Stimulated activated CD8-positive, alpha-beta memory T cell treated with anti-CD3 and anti-CD28 coated beads, Interleukin-7, amount 100 ng/mL, for 1 hour (primary cell): ENCODE data around the gene ATP5PD.
"Not testable (repeated sequence)": the region's sequence is repeated elsewhere in the genome, so short reads cannot be mapped to it uniquely, and the experiment has no call there.

Experiments
- DNase-seq, 2 donors: peaks; one replicate each; pipeline ENCODE4 v3.0.0-alpha.2; 2020; ENCODE audit warnings: low read depth in 2 of 2

ATP5PD gene

DNA sequence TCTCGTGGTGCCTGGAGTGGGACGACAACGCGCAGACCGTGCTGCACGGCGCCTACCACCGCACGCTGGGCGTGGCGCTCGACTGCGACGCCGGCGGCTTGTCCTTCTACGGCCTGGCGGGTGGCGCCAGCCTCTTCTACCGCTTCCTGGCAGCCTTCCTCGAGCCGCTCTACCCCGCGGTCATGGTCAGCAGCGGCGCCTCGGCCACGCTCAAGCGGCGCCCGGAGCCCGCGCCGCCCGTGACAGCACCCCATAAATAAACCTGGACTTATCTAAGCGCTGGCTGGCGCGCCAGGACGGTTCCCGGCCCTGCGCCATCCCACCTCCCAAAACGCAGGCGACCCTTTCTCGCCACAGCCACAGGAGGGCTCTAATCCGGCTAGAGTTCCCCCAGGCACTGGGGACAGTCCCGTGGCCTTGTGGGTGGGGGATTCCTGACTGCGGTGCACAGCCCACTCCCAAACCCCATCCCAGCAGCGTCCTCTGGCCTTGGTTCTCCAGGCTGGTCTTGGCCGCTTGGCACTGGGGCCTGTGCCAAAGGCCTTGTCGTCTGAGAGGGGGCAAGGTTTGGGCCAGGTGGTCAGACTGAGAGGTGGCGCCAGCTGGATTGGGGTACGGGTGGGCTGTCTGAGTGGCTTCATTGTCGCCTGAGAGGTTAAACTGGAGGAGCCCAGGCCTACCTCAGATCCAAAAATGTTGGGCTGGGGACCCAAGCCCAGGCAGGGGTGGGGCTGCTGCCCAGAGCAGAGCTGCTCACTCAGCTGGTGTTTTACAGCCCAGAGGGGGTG, 30.9 kb upstream of the ATP5PD start:
- DNase-seq: peak in 1 of 2 donors; percentile 8

DNA sequence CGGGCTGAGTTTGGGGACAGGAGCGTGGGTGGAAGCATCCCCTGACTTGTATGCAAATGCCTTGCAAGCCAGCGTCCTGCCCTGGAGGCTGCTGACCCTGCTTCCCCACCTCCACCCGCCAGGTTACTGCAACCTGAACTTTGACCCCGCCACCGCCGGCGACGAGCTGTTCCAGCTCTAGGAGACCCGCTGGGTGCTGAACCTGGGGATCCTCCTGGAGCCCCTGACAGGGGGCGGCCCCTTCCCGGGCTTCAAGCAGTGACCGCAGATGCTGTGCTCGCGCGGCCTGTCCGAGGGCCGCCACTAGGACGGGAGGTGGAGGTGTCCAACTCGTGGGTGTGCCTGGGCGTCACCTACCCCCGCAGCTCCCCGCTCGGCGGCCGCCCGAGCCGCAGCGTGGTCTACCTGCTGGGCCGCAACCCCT, 30.3 kb upstream of the ATP5PD start:
- DNase-seq: no peak

DNA sequence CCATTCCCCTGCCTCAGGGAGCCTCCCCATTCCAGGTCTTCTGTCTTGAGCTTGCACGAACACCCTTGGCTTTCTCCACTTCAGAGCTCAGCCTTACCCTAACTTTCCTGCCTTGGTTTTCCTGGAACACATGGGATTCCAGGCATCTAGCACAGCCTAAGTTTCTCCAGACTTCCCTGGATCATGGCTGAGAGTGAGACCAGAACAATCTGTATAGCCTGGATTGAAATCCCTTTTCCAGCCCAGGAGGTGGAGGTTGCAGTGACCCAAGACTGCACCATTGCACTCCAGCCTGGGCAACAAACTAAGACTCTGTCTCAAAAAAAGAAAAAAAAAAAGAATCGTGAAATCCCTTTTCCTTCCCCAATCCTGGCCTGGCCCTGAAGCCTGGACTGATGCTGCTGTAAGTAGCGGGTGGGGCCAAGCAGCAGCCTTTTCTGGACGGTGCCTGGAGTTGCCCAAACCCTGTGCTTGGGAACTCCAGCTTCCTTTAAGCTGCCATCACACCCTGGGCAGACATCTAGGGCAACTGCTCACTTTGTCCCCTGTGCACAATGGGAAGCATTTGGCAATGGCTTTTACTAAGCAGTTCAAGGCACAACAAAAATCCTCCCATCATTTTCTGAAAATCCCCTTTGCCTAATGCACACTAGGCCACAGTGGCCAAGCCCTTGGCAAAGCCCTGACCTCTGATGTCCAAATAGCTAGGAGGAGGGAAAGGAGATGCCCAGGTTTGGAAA, 29.0 kb upstream of the ATP5PD start:
- no peak for DNase-seq

DNA sequence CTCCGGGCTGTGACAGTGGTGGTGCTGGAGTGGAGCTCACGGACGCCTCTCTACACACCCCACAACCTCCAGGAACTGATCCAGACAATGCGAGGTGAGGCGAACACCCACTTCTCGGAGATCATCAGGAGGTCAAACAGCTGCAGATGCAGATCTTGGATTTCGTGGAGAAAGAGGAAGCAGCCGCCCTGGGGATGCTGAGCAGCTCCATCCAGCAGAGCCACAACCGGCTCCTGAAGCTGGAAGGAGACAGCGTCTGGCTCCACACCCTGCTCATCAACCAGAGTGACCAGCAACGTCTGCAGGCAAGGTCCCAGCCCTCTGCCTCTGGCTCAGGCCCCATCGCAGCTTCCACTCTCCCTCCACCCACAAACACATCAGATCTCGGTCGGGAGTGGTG, 27.8 kb upstream of the ATP5PD start:
- DNase-seq: no peak

DNA sequence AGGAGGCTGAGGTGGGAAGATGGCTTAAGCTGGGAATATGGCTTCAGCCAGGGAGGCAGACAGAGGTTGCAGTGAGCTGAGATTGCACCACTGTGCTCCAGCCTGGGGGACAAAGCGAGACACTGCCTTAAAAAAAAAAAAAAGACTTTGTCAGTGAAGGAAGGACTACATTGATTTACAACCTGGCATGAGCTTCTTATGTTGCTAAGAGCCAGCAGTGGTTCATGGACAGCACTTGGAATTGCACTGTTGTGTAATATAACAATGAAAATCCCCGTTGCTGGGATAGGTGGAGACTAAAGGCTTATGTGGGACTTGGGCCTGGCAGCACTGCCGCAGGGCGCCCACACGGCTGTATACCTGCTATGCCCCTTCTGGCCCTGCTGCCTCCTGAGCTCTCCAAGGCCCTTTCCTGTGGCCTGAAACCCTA, 26.9 kb upstream of the ATP5PD start:
- DNase-seq: no peak

DNA sequence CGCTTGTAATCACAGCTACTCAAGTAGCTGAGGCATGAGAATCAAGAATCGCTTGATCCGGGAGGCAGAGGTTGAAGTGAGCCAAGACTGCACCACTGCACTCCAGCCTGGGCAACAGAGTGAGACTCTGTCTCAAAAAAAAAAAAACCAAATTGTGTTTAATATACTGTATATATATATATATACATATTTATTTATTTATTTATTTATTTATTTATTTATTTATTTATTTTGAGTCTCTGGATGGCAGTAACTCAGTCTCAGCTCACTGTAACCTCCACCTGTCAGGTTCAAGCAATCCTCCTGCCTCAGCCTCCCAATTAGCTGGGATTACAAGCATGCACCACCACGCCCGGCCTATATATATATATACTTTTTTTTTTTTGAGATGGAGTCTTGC, 26.1 kb upstream of the ATP5PD start:
- DNase-seq: not testable (repeated sequence)

DNA sequence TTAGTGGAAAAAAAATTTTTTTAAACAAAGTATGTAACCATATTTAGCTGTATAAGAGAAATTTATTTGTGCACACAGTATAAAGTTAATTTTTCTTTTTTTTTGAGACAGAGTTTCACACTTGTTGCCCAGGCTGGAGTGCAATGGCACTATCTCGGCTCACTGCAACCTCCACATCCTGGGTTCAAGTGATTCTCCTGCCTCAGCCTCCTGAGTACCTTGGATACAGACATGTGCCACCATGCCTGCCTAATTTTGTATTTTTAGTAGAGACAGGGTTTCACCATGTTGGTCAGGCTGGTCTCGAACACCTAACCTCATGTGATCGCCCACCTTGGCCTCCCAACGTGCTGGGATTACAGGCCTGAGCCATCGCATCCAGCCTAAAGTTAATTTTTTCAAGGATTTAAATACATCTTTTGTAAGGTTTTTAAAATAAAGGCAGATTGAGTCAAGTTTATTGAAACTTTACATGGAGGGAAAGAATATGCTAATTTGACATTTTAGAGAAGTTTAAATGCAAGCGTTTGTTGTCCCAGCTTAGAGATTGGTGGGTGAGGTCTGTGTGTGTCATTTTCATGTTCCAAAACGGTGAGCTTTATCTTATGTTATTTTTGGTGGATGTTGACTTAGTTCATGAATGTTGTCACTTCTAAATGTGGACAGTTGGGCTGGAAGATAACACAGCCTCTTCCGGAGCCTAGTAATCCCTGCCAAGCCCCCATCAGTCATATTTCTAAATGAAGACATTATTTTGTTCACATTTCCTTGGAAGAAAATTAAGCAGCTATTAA, 24.9 kb upstream of the ATP5PD start:
- not testable (repeated sequence) for DNase-seq

DNA sequence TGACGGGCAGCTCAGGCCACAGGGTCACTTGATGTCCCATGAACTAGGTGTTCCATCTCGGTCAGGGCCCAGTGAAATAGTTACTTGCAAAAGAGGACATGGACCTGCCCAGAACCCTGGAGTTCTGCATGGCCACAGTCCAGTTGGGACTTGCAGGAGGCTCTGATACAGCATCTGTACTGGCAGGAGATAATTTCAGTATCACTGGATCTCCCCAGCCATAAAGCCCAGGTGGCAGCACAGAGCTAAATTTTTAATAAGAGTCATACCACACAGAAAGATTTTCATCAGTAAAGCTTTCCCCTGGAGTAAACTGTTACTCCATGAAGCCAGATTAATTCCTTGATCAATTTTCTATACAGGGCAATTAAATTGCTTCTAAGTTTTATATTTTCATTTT, 23.0 kb upstream of the ATP5PD start:
- no peak for DNase-seq

DNA sequence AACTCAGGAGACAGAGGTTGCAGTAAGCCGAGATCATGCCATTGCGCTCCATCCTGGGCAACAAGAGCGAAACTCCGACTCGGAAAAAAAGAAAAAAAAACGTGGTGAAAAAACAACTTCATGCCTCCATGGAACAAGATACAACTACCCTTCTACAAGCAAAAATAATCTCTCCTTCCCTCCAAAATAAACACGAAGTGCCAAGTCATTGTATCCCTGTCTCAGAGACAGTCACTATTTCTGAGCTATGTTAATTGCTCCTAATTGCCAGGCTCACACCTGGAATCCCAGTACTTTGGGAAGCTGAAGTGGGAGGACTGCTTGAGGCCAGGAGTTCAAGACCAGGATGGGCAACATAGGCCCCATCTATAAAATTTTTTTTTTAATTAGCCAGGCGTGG, 22.0 kb upstream of the ATP5PD start:
- no peak for DNase-seq

DNA sequence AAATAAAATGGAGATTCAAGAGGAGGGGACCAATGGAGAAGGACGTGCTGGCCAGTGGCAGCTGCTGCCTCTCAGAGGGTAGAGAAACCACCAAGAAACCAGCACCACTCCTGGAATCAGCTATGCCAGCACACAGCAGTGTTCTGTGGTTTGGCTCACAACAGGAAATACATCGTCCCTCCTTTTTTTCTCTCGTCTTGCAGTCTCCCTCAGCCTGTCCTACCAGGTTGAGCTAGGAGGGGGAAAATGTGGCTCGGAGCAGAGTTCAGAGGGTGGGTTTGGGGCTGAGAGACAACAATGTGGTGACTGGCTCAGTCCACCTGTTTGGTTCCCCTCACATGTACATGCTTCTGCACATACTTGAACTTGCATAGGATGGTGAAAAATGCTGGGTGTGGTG, 21.1 kb upstream of the ATP5PD start:
- no peak for DNase-seq

DNA sequence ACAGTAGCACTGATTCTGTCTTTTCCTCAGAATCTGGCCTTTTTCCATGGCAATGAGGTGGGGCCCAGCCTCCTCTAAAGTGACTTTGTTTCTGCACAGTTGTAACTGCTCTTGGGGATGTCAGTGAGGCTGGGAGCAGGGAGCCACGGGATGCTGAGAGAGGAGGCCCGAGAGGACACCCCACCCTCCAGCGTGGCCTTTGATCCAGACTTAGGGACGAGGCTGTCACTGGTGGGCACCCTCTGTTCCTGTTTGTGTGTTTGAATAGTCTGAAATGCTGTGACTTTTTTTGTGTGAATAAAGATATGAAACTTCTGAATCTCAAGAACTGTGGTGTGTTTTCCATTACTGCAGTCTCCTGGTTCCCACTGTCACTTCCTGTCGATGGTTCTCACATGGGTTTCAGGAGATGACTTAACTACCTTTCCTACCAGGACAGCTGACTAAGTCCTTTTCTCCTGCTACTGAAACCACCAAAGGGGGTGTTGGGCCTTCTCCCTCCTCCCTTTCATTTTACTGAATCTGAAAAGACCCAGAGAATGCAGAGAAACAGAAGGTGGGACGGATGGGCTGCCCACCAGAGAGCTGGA, 18.9 kb upstream of the ATP5PD start:
- no peak for DNase-seq

DNA sequence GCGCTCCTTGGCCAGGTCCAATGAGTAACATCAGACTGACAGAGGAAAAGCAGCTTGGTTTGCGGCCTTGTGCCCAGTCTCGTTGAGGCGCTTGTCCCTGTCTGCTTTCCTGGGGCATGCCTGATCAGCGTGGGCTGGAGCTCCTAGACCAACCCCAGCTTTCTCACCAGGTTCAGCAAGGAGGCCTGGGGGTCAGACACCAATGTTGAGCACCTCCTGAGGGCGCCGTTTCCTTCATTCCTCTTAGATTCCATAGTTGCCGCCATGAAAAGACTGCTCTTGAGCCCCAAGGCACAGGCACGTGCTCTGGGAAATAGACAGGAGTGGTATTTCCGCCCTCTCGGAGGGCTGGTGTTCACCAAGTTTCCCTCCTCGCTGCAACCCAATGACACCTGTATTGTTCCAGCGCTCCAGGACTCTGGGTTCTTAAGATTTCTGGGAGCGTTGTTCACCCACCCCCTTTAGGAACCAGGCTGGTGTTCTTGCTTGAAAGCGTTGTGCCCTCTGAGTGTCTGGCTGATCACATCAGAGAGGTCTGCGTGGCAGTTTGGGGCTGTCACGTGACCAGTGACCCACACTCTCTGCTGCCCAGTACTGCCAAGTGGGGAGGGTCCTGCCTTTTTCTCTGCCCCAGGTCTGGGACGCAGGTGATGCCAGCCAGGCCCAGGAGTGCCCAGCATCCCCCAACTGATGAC, 18.2 kb upstream of the ATP5PD start:
- no peak for DNase-seq

DNA sequence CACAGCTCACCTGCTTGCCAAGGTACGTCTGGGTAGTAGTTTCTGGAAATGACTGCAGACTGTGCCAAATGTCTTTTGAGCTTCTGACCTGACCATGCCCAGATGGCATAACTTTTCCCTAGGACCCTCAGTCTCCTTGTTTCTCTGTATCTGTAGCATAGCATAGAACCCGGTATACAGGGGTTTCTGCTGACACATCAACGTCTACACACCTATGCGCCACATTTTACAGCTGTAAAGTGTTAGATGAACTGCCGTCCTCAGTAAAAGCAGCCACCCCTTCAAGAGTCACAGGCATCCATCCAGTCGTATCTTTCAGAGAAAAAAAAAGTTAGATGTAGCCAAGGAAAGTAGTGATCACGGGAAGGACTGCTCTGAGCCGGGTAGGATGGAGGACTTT, 17.7 kb upstream of the ATP5PD start:
- no peak for DNase-seq

DNA sequence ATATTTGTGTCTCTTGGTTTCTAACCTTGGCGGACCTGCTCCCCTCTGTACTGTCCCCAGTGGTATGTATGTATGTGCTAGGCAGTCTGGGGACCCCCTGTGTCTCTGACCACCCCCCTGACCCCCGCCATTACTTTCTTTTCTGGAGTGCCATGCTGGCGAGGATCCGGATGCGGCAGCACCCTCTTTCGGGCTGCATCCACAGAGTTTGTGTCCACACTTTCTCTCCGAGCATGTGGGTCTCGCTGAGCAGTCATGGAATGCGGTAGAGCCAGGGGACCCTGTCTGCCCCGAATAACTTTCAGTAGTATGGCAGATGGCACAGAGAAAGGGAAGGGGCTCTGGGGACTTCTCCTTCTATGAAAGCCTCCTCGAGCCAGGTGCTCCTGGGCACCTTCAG, 17.3 kb upstream of the ATP5PD start:
- DNase-seq: no peak

DNA sequence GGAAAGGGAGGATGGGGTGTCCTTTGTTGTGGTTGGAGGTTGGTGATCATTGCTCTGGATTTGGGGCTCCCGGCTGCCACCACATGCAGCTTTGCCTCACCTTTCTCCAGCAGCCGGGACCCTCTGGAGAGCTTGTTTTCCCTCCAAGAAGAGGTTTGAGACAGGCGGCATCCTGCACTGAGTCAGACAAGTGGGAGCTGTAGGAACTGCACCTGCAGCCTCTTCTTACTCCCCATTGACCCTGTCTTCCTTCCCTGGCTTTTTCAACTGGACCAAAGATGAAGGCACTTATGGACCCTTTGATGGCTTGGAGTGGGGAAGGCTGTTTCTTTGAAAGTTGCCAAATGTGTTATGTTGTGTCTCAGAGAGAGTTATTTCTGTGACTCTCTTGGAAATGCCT, 16.9 kb upstream of the ATP5PD start:
- no peak for DNase-seq

DNA sequence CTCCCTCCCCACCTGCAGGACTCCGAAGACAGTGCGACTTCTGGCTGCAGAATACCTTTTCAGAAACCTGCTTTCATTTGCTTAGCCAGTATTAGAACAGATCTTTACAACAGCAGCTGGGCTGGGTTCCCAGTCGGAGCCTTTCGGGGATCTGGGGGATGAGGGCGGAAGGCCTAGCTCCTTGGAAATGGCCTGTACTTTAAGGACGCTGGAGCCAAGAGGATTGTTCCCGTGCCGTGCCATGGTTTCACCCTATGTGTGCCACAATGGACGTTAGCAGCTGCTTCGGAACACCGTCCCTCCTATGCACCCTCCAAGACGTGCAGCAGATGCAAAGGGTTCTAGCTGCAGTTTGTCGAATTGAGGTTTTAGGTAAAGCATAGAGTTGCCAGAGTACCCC, 16.4 kb upstream of the ATP5PD start:
- DNase-seq: no peak

DNA sequence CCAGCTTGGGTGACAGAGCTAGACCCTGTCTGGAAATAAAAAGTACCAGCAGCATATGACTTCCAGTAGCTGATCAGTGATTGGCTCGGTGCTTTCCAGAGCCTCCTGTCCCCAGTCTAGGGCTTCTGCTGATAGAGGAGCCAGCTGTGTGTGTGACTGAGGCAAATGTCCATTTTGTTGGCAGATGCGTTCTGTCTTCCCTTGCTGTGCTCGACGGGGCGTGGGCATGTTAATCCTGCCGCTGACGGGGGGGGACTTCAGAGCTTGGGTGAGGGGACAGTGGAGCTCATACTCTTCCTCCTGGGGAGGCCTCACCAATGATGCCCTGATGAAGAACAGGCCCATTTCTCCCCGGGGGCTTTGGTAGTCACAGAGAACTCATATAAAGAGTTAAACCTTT, 14.8 kb upstream of the ATP5PD start:
- DNase-seq: no peak

DNA sequence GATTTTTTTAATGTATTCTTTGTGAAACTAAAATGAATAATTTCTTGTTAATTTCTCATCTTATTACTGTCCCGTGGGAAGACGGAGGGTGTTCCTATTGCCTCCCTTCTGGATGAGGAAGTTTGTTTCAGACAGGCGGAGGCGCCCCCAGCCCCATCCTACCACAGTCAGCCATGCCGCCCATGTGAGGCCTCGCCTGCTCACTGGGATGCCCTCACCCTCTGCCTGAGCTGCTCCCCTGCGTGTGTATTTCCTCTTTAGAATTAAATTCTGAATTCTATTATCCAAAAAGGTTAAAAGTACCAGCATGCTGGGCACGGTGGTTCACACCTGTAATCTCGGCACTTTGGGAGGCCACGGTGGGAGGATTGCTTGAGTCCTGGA, 14.3 kb upstream of the ATP5PD start:
- DNase-seq: no peak

DNA sequence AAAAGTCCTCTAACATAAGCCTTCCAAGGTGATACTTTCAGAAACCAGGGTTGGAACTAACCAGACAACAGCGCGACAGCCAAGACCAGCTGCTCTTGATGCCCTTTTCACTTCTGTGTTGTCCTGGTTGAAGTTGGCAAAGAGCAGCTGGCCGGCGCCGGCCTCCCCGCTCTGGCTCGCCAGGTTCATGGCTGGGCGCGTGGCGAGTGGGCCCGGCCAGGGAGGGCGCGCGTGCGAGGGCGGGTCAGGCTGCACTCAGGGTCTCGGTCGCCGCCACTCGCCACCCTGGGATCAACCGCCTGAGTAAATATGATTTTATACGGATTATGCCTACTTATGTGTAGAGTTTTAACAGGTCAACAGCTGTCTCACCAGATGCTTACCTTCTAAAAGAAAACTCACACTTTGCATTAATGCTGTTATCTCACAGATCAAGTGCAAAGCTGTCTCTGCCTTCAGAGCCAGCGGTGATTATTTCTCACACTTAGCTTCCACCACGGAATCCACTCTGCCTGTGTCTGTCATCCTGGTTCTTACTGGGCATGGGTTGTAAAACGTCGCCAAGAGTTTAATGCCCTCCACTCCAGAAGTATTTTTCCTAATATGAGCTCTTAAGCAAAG, 13.8 kb upstream of the ATP5PD start:
- no peak for DNase-seq

DNA sequence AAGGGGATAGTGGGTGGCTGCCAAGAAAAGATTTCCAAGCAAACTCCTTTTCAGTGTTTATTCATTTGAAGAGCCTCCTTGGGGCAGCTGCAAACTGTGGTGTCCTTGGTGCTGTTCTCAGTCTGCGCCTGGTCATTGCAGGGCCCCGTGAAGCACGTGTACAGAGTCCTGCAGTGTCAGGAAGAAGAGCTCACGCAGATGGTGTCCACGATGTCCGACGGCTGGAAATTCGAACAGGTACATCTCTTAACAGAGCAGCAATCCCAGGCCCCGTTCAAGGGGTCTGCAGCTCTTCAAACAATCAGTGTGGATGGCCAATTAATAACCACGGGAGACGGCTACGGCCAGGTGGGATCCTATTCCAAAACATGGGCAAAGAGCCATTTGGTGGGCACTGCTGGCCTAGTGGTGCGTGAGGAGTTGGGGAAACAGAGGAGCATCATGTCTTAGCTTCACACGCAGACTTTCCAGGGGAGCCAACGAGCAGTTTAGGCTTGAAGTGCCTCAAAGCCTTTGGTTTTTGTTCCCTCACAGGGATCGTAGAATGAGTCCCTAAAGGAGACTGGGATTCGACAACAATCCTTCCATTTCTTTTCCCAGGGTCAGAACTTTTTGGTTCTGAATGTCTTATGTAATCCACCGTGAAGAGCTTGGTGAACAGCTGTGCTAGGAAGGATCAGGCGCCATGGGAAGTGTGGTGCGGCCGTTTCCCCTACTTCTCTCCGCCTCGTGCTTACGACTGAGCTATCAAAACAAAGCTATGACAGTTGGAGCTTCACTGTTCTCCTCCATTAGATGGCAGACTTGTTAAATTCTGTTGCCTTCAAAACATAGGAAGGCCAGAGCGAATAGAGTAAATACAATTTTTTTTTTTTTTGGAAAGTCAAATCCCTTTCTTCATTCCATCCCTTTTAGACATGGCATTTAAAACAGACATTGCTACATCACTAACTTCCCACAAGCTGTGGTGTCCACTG, 12.9 kb upstream of the ATP5PD start:
- DNase-seq: no peak
